WTC11 (cell line): Measurements from ENCODE around the gene DYRK1A.

Experiments used
- CREB1 ChIP-seq: sonication (generic); formaldehyde crosslinking; IDR thresholded peaks from 2 replicates; pipeline ENCODE4 v1.8.0; 2023; ENCODE audit warnings: mild to moderate bottlenecking, missing genetic modification reagents
- GABPB1 ChIP-seq: sonication (generic); formaldehyde crosslinking; IDR thresholded peaks from 2 replicates; pipeline ENCODE4 v1.8.1; 2023; ENCODE audit warnings: mild to moderate bottlenecking, missing genetic modification reagents
- JUN ChIP-seq: sonication (generic); formaldehyde crosslinking; IDR thresholded peaks from 2 replicates; pipeline ENCODE4 v1.8.0; 2023; ENCODE audit warnings: mild to moderate bottlenecking, missing genetic modification reagents
- ZNF232 ChIP-seq: sonication (generic); formaldehyde crosslinking; IDR thresholded peaks from 2 replicates; pipeline ENCODE4 v1.8.0; 2022; ENCODE audit warnings: mild to moderate bottlenecking, missing genetic modification reagents
- TF ChIP-seq, protein P1 (sequence below): sonication (generic); formaldehyde crosslinking; conservative IDR thresholded peaks from 2 replicates; pipeline ENCODE4 v1.8.1; 2023; ENCODE audit warnings: mild to moderate bottlenecking, low read depth, missing genetic modification reagents, moderate library complexity
- TF ChIP-seq, protein P2 (sequence below): fragments of 200-600 bp; IDR thresholded peaks from 2 replicates; pipeline ENCODE4 v1.8.0; 2022; ENCODE audit warnings: antibody characterized with exemption

DNA sequence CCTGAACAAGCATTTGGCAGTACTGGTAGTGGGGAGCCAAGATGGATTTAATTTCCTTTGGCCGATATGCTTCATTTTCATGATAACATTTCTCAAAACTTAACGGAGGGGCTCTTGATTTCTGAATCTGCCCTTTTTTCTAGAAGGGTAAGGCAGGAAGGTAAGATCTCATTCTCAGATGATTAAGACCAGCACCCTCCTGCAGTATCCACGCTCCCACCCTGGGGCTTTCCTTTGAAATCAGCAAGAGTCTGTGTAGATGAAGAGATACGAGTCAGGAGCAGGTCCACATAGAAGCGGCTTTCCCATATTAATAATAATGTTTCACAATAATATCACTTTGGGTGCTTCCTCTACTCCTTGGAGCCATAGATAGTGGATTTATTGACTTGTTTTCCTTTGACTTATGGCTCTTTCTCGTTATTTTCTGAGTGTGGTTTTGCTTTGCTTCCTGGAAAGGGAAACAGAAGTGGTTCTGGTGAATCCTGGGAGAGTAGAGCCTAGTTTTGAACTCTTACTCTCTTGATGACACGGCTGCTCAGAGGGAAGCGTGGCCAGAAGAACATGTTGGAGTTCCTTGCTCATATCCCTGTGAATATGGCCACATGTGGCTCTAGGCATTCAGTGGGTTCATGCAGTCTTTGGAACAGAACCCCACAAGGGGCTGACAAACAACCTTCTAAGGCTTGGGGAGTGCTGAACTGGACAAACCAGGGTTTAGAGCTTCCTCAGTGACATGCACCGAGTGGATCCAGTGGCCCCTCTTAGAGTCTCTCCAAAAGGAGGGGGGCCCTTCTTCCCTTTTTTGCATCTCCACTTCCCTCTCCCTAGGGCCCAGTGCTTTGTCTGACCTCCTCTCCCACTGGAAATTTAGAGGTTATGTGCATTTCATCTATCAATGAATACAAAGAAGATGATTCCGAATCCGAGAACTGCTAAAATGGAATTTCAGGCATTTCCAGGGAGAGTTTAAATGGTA, 195.7 kb downstream of the DYRK1A start:
- TF ChIP-seq, protein P1, sequence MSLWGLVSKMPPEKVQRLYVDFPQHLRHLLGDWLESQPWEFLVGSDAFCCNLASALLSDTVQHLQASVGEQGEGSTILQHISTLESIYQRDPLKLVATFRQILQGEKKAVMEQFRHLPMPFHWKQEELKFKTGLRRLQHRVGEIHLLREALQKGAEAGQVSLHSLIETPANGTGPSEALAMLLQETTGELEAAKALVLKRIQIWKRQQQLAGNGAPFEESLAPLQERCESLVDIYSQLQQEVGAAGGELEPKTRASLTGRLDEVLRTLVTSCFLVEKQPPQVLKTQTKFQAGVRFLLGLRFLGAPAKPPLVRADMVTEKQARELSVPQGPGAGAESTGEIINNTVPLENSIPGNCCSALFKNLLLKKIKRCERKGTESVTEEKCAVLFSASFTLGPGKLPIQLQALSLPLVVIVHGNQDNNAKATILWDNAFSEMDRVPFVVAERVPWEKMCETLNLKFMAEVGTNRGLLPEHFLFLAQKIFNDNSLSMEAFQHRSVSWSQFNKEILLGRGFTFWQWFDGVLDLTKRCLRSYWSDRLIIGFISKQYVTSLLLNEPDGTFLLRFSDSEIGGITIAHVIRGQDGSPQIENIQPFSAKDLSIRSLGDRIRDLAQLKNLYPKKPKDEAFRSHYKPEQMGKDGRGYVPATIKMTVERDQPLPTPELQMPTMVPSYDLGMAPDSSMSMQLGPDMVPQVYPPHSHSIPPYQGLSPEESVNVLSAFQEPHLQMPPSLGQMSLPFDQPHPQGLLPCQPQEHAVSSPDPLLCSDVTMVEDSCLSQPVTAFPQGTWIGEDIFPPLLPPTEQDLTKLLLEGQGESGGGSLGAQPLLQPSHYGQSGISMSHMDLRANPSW (CRISPR knock-in tag), result no peak
- TF ChIP-seq, protein P2, sequence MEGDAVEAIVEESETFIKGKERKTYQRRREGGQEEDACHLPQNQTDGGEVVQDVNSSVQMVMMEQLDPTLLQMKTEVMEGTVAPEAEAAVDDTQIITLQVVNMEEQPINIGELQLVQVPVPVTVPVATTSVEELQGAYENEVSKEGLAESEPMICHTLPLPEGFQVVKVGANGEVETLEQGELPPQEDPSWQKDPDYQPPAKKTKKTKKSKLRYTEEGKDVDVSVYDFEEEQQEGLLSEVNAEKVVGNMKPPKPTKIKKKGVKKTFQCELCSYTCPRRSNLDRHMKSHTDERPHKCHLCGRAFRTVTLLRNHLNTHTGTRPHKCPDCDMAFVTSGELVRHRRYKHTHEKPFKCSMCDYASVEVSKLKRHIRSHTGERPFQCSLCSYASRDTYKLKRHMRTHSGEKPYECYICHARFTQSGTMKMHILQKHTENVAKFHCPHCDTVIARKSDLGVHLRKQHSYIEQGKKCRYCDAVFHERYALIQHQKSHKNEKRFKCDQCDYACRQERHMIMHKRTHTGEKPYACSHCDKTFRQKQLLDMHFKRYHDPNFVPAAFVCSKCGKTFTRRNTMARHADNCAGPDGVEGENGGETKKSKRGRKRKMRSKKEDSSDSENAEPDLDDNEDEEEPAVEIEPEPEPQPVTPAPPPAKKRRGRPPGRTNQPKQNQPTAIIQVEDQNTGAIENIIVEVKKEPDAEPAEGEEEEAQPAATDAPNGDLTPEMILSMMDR, result no peak
- TF ChIP-seq JUN (CRISPR knock-in tag) (no peak), CREB1 (CRISPR knock-in tag) (no peak), GABPB1 (no peak), ZNF232 (CRISPR knock-in tag) (no peak)
